ELR (cell line): Measurements from ENCODE around the gene EMILIN1.
"Not testable (repeated sequence)": the region's sequence is repeated elsewhere in the genome, so short reads cannot be mapped to it uniquely, and the experiment has no call there.

Source experiments
- DNase-seq: peaks from one replicate; pipeline ENCODE4 v3.0.0-alpha.2; 2015; ENCODE audit warnings: low read depth

Gene EMILIN1

GRCh38 chr2:27094353-27094984, 16.1 kb downstream of the EMILIN1 start:
- no peak for DNase-seq

DNA sequence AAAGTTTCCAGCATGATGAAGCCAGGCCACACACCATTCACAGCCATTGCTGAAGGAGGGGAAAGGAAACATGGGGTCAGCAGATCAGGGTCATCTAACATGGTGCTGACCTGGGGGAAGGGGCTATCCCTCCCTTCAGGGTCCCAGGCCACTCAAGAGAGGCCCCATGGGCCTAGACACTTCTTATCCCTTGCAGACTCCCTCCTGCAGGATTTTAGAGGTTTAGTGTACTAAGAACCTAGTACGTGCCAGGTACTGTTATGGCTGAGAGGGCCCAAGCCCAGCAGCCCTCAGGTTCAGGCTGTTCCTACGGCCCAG, 17.0 kb downstream of the EMILIN1 start:
- no peak for DNase-seq

DNA sequence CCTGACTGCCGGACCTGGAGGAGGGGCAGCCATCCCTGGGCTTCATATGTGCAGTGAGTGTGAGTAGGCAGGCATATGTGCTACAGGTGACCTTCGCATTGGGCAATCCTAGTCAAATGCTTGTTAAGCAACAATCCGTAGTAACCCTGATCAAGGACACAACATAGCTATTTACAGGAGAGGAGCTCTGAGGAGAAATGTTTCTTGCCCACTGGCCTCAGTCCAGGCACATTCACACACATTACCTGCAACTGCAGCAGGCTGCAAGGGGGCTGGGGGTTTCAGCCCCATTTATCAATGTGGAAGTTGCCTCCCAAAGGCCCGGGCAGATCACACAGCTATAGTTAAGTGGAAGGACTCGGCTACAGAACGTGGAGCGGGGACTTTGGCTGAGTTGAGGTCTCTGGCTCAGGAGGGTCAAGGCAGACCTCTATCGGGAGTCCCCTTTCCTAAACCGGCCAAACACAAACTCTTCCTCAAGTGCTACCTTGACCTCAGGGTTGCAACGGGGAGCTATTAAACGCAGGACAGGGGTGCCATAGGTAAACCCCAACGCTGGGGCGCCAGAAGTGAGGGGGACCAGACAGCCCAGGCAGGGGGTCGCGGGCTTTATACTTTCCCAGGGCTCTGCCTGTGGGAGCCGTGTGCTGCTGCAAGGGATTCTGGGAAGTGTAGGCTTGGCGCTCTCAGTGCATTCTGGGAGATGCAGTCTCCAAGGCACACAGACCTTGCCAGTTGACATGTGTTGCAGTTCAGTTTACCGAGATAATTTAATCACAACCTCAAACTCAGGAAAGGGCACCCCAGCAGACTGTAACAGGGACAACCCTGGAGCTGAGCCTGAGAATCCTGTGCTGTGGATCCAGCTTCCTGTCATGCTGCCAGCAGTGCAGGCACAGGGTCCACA, 17.6 kb downstream of the EMILIN1 start:
- DNase-seq = peak; percentile 65

GRCh38 chr2:27096748-27097297, 18.4 kb downstream of the EMILIN1 start:
- no peak for DNase-seq

GRCh38 chr2:27097341-27097740, 18.9 kb downstream of the EMILIN1 start:
- no peak for DNase-seq

DNA sequence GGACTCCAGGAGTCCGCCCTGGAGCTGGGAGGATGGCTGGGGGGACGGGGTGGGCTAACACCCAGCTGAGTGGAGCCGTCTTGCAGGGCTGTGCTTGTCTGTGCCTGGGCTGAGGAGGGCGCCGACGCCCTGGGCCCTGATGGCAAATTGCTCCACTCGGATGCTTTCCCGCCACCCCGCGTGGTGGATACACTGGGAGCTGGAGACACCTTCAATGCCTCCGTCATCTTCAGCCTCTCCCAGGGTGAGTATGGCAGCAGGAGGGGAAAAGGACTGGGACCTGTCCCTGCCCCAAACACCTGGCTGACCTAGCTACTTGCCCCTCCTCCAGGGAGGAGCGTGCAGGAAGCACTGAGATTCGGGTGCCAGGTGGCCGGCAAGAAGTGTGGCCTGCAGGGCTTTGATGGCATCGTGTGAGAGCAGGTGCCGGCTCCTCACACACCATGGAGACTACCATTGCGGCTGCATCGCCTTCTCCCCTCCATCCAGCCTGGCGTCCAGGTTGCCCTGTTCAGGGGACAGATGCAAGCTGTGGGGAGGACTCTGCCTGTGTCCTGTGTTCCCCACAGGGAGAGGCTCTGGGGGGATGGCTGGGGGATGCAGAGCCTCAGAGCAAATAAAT, 21.0 kb downstream of the EMILIN1 start:
- no peak for DNase-seq

GRCh38 chr2:27100036-27100435, 21.6 kb downstream of the EMILIN1 start:
- no peak for DNase-seq

- DNase-seq = no peak
Measured at GRCh38 chr2:27102329-27102728, 23.9 kb downstream of the EMILIN1 start.

- DNase-seq = no peak
Measured at GRCh38 chr2:27105981-27106380, 27.6 kb downstream of the EMILIN1 start.

- no peak for DNase-seq
Measured at GRCh38 chr2:27108221-27108620, 29.8 kb downstream of the EMILIN1 start.

- no peak for DNase-seq
Measured at GRCh38 chr2:27109083-27109482, 30.7 kb downstream of the EMILIN1 start.

DNA sequence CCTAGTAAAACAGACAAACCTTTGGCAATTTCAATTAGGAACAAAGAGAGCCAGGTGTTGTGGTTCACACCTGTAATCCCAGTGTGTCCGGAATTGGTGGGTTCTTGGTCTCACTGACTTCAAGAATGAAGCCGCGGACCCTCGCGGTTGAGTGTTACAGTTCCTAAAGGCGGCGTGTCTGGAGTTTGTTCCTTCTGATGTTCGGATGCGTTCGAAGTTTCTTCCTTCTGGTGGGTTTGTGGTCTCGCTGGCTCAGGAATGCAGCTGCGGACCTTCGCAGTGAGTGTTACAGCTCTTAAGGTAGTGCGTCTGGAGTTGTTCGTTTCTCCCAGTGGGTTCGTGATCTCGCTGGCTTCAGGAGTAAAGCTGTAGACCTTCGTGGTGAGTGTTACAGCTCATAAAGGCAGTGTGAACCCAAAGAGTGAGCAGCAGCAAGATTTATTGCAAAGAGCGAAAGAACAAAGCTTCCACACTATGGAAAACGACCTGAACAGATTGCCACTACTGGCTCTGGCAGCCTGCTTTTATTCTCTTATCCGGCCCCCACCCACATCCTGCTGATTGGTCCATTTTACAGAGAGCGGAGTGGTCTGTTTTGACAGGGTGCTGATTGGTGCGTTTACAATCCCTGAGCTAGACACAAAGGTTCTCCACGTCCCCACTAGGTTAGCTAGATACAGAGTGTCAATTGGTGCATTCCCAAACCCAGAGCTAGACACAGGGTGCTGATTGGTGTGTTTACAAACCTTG, 32.4 kb downstream of the EMILIN1 start:
- not testable (repeated sequence) for DNase-seq

DNA sequence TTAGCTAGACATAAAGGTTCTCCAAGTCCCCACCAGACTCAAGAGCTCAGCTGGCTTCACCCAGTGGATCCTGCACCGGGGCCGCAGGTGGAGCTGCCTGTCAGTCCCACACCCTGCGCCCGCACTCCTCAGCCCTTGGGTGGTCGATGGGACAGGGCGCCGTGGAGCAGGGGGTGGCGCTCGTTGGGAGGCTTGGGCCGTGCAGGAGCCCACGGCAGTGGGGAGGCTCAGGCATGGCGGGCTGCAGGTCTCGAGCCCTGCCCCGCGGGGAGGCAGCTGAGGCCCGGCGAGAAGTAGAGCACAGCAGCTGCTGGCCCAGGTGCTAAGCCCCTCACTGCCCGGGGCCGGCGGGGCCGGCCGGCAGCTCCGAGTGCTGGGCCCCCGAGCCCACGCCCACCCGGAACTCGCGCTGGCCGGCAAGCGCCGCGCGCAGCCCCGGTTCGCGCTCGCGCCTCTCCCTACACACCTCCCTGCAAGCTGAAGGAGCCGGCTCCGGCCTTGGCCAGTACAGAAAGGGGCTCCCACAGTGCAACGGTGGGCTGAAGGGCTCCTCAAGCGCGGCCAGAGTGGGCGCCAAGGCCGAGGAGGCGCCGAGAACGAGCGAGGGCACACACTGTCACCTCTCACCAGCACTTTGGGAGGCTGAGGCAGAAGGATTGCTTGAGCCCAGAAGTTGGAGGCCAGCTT, 33.1 kb downstream of the EMILIN1 start:
- DNase-seq = not testable (repeated sequence)

GRCh38 chr2:27115519-27115918, 37.1 kb downstream of the EMILIN1 start:
- peak; percentile 22 for DNase-seq

GRCh38 chr2:27117995-27118524, 39.6 kb downstream of the EMILIN1 start:
- no peak for DNase-seq

DNA sequence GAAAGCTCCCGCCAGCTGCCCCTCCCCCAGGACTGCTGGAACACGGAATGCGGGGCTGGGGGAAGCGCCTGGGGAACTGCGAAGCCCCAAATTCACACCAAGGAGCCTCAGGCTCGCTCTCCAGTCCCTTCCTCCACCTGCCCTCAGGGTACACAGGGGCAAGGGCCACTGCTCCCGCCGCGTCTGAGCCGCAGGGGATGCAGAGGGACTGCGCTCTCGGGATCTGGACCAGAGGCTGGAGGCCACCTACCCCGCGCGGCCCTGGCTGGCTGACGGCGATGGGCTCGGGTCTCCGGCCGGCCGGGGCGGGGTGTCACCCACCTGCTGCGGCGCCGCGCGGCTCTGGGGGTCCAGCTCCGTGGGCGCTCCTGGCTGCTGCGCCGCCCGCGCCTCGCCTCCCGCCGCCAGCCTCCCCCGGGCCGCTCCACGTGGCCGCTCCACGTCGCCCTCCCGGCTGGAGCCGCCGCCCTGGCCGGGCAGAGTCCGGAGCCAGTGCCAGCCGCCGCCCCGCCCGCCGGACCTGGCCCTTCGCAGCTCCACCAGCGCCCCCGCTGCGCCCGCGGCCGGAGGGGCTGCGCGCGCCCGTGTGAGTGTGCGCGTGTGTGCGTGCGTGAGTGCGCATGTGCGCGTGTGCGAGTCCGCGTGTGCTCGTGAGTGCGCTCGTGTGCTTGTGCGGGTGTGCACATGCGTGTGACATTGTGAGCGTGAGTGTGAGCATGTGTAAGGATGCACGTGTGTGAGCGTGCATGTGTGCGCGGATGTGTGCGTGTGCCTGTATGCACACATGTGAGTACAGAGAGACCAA, 40.3 kb downstream of the EMILIN1 start, which contains the start of gene CGREF1:
TSS of gene CGREF1 (minus strand) at position 604 of the 805 bp plus-strand sequence. CDS start 14,762 bp downstream, outside the sequence.
- DNase-seq = no peak

- not testable (repeated sequence) for DNase-seq
Measured at GRCh38 chr2:27119330-27119670, 40.9 kb downstream of the EMILIN1 start.

DNA sequence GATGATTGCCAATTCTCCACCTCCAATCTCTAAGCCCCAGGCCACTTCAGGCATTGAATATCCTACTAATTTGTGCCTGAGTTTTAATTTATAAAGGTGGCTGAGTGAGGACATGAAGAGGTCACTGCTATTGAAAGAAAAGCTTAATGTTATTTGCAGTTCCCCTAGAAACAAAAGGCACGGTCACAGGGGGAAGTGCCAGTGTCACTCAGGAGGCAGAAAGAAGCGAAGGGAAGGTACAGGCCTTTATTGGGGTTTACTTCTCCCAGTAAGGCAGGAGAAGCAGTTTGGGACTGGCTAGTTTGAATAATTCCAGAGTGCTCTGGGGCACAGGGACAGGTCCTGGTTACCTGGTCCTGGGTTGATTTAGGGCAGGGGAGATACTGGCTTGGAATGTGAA, 43.5 kb downstream of the EMILIN1 start:
- DNase-seq = no peak

- DNase-seq = no peak
Measured at GRCh38 chr2:27122791-27123190, 44.4 kb downstream of the EMILIN1 start.
